ENCODE results near the gene CCNI2.

CCNI2 gene, protein sequence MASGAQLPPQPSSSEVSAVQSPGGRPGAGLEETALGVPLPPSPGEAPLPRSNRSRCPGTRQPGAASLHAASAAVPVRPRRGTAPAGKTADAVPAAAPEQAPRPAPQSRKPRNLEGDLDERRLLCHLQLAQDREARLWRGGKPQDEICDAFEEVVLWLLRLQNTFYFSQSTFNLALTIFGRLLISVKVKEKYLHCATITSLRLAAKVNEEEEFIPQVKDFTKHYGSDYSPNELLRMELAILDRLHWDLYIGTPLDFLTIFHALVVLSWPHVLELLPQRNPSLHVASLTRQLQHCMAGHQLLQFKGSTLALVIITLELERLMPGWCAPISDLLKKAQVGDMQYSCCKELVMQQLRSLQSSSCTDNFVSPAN

DNA sequence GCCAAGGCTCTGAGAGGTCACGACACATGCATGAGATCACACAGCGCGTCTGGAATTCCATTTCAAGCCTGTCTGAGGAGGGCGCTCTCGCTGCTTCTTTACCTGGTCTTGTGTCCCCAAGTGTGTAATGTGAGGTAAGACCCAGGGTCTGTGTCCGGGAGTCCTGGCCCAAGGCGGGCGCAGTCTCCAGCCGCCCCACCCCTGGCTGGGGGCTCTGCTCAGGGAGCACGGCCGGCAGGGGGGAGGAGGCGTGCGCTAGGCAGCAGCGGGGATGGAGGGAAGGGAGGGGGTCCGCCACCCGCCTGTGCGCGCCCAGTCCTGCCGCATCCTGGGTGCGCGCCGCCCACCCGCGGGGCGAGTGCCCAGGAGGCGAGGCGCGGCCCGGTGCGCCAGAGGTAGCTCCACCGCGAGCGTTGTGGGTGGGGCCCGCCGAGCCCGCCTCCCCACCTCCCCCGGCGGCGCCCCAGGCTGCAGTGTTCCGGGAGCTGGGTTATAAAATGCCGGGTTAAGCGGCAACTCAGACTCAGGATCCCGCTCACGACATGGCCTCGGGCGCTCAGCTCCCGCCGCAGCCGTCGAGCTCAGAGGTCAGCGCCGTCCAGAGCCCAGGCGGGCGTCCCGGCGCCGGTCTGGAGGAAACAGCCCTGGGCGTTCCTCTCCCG lies at the start of gene CCNI2:
CCNI2 (plus strand) TSS at position 473 of the 662 bp plus-strand sequence; CDS start at position 543, 70 bp downstream.
- DNase-seq (ENCODE audit: low read depth), result no peak
- TF ChIP-seq CTCF (IDR thresholded peaks at IDR 0.05; ENCODE audit: low read length, missing control alignments), result peak; percentile 32

GRCh38 chr5:132704875-132705274 lies 42.4 kb upstream of the CCNI2 start:
- no peak for TF ChIP-seq CTCF (IDR thresholded peaks at IDR 0.05; ENCODE audit: low read length, missing control alignments)
- DNase-seq (ENCODE audit: low read depth), result peak; percentile 33
- no peak overlapping the region for H3K4me3 ChIP-seq (replicated peaks; ENCODE audit: low read depth, low read length)

More for the DNA sequence above, at the start of gene CCNI2:
- H3K4me3 ChIP-seq (replicated peaks; ENCODE audit: low read depth, low read length), result peak within 1 kb of the TSS; percentile 24

DNA sequence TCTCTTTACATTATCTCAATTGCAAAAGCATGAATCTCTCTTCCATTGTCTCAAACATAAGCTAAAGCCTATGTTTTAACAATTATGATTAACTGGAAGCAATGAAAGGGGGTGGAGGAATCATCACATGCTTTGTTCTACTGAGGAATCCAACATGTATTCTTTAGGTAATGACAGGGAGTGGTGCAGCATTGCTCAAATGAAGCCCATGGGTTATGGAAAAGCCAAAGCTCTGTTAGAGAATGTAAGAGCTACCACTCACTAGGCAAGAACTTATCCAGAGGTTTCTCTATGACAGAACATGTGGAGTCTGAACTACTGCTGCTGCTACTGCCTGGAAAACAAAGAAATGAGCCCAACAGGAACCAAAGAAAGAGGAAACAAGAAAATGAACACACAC lies 38.6 kb upstream of the CCNI2 start:
- no peak for DNase-seq (ENCODE audit: low read depth)
- no peak overlapping the region for H3K4me3 ChIP-seq (replicated peaks; ENCODE audit: low read depth, low read length)
- TF ChIP-seq CTCF (IDR thresholded peaks at IDR 0.05; ENCODE audit: low read length, missing control alignments), result no peak

DNA sequence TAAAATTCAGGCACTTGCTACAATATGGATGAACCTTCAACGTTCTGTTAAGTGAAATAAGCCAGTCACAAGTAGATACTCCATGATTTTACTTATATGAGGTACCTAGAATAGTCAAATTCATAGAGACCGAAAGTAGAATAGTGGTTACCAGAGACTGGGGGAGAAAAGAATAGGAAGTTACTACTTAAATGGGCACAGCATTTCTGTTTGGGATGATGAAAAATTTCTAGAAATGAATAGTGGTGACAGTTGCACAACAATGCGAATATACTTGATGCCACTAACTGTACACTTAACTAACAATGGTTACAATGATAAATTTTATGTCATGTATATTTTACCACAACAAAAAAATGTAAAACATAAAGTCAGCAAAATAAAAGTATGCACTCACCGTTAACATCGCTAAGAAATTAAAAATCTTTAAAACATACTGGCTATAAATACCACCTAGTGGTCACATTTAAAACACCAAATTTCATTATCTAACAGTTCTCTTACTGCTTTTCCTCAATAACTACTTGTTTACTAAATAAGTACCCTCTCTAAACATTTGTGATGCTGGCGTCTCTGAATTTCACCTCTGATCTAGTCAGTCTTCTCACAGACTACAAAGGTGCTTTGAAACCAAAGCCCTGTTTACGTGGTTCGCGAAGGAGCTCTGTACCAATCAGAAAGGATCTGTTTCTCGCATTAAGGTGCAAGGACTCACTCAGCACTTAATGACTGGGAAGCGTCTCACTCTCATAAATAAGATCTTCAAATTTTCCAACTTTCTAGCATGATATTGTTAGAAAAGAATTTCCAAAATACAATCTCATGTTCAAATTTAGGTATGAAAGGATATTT lies 32.5 kb upstream of the CCNI2 start:
- DNase-seq (ENCODE audit: low read depth), result peak; percentile 35
- TF ChIP-seq CTCF (IDR thresholded peaks at IDR 0.05; ENCODE audit: low read length, missing control alignments), result peak; percentile 34
- no peak overlapping the region for H3K4me3 ChIP-seq (replicated peaks; ENCODE audit: low read depth, low read length)

- H3K4me3 ChIP-seq (replicated peaks; ENCODE audit: low read depth, low read length), result no peak overlapping the region
- no peak for DNase-seq (ENCODE audit: low read depth)
- TF ChIP-seq CTCF (IDR thresholded peaks at IDR 0.05; ENCODE audit: low read length, missing control alignments), result no peak
These were observed 28.5 kb upstream of the CCNI2 start for GRCh38 chr5:132718544-132719312.

GRCh38 chr5:132725745-132726144 lies 21.5 kb upstream of the CCNI2 start:
- no peak for DNase-seq (ENCODE audit: low read depth)
- no peak overlapping the region for H3K4me3 ChIP-seq (replicated peaks; ENCODE audit: low read depth, low read length)
- no peak for TF ChIP-seq CTCF (IDR thresholded peaks at IDR 0.05; ENCODE audit: low read length, missing control alignments)

All from fibroblast of pulmonary artery (primary cell).